D721Med (cell line): ENCODE data around the gene MYO1H.

ENCODE experiments used
- DNase-seq: peaks from one replicate; pipeline ENCODE4 v3.0.0; 2011; ENCODE audit warnings: low spot score; ENCODE audit not compliant: insufficient read length
- FAIRE-seq: peaks from 2 replicates; lab custom pipeline; 2011; peaks lifted over from hg19 to GRCh38; lab: Jason Lieb, UNC
- TF ChIP-seq, protein P1 (sequence below): IDR thresholded peaks from 2 replicates; pipeline ENCODE4 v1.5.1; 2012; ENCODE audit warnings: mild to moderate bottlenecking, control low read depth; ENCODE audit not compliant: insufficient read depth; ENCODE audit errors: missing control alignments

MYO1H gene

GRCh38 chr12:109475121-109475520 is 127.4 kb downstream of the MYO1H start:
- TF ChIP-seq, protein P1, sequence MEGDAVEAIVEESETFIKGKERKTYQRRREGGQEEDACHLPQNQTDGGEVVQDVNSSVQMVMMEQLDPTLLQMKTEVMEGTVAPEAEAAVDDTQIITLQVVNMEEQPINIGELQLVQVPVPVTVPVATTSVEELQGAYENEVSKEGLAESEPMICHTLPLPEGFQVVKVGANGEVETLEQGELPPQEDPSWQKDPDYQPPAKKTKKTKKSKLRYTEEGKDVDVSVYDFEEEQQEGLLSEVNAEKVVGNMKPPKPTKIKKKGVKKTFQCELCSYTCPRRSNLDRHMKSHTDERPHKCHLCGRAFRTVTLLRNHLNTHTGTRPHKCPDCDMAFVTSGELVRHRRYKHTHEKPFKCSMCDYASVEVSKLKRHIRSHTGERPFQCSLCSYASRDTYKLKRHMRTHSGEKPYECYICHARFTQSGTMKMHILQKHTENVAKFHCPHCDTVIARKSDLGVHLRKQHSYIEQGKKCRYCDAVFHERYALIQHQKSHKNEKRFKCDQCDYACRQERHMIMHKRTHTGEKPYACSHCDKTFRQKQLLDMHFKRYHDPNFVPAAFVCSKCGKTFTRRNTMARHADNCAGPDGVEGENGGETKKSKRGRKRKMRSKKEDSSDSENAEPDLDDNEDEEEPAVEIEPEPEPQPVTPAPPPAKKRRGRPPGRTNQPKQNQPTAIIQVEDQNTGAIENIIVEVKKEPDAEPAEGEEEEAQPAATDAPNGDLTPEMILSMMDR: no peak
- DNase-seq (no peak), FAIRE-seq (no peak)

GRCh38 chr12:109475993-109476806 is 128.5 kb downstream of the MYO1H start:
- DNase-seq (no peak), FAIRE-seq (no peak)
- TF ChIP-seq, protein P1: no peak

GRCh38 chr12:109476807-109477184 is 129.1 kb downstream of the MYO1H start:
- TF ChIP-seq, protein P1: no peak
- no peak for FAIRE-seq
- DNase-seq: no peak

GRCh38 chr12:109477185-109477962 is 129.7 kb downstream of the MYO1H start, which contains the start of the genes KCTD10 and UBE3B:
KCTD10 (minus strand) TSS chr12:109477300; CDS start chr12:109477262, 38 bp downstream.
UBE3B (plus strand) TSS chr12:109477634; CDS start chr12:109483552, 5,918 bp downstream.
- TF ChIP-seq, protein P1: no peak
- FAIRE-seq (no peak), DNase-seq (peak; percentile 90)

GRCh38 chr12:109477963-109478315 is 130.2 kb downstream of the MYO1H start:
- no peak for DNase-seq
- TF ChIP-seq, protein P1: no peak
- FAIRE-seq: no peak

DNA sequence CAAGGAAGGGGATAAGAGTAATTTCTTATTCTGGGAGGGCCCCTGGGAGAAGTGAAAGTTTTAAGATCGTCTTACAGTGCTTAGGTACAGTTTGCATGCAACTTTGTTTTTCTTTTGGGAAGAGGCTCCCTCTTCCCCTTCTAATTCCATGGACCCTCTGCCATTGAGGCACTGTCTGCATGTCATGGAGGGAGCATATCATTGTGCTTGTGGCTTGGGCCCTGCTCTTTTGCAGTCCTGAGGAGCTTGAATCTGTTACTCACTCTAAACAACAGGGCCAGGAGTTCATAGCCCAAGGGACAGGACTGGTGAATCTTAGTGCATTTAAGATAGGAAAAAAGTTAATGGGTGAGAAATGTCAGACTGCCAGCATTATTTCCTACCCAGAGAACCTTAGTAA is 132.1 kb downstream of the MYO1H start:
- TF ChIP-seq, protein P1: no peak
- no peak for DNase-seq
- FAIRE-seq: no peak

- FAIRE-seq: no peak
Measured at GRCh38 chr12:109480356-109480755, 132.7 kb downstream of the MYO1H start.

More at GRCh38 chr12:109480356-109480755, 132.7 kb downstream of the MYO1H start:
- TF ChIP-seq, protein P1: no peak
- no peak for DNase-seq
